ENCODE measurements around the gene KCNK5. TPM values are rescaled to one million over a fixed set of nuclear protein-coding genes. Genes with fewer than 3 reads are reported as not detected.

KCNK5 gene
- polyA plus RNA-seq, 2 of the 4 experiments (the other 2 are of a cell fraction), result 1.5 to 2.3 TPM

DNA sequence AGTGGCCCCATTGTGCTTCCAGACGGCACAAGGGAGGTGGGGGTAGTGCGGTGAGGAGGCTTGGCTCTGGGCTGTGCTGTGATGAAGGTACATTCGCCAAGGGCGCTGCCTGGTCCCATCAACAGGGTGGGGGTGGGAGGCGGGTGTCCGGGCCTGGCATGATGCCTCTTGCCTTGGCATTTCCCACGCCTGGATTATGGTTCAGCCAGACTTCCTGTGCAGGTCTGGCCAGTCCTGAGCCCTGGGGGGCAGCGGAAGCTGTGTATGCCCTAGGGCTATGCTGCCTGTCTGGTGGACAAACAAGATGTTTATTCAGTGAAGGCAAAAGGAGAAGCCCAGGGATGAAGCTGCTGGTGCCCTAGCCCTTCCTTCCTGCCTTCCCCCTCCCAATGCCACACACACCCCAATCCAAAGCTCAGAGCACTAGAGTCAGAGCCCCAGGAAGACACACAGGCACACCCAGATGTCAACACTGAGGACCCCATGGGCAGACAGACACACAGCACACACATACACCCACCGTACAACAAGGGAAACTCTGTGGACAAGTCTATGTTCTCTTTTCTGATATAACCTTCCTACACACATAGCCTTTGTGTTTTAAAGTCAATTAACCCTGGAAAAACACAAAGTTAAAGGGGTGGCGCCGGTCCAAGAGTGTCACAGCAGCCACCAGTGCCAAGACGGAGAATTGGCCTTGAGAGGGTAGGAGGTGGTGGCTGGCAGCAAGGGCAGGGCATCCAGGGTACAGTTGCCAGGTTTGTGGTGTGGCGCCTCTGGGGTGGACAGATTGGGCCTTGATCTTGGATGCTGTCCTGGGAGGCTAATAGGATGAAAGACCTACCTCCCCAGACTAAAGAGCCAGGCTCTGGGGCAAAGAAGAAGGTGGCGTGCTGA lies 59.6 kb downstream of the KCNK5 start (continued):
- TF ChIP-seq, protein P1, sequence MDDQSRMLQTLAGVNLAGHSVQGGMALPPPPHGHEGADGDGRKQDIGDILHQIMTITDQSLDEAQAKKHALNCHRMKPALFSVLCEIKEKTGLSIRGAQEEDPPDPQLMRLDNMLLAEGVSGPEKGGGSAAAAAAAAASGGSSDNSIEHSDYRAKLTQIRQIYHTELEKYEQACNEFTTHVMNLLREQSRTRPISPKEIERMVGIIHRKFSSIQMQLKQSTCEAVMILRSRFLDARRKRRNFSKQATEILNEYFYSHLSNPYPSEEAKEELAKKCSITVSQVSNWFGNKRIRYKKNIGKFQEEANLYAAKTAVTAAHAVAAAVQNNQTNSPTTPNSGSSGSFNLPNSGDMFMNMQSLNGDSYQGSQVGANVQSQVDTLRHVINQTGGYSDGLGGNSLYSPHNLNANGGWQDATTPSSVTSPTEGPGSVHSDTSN (IDR thresholded peaks at IDR 0.05), result no peak
- TF ChIP-seq, protein P2, sequence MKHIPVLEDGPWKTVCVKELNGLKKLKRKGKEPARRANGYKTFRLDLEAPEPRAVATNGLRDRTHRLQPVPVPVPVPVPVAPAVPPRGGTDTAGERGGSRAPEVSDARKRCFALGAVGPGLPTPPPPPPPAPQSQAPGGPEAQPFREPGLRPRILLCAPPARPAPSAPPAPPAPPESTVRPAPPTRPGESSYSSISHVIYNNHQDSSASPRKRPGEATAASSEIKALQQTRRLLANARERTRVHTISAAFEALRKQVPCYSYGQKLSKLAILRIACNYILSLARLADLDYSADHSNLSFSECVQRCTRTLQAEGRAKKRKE (CRISPR knock-in tag; IDR thresholded peaks at IDR 0.05; ENCODE audit: low read depth), result no peak
- no peak for TF ChIP-seq EHF (CRISPR knock-in tag; IDR thresholded peaks at IDR 0.05)

DNA sequence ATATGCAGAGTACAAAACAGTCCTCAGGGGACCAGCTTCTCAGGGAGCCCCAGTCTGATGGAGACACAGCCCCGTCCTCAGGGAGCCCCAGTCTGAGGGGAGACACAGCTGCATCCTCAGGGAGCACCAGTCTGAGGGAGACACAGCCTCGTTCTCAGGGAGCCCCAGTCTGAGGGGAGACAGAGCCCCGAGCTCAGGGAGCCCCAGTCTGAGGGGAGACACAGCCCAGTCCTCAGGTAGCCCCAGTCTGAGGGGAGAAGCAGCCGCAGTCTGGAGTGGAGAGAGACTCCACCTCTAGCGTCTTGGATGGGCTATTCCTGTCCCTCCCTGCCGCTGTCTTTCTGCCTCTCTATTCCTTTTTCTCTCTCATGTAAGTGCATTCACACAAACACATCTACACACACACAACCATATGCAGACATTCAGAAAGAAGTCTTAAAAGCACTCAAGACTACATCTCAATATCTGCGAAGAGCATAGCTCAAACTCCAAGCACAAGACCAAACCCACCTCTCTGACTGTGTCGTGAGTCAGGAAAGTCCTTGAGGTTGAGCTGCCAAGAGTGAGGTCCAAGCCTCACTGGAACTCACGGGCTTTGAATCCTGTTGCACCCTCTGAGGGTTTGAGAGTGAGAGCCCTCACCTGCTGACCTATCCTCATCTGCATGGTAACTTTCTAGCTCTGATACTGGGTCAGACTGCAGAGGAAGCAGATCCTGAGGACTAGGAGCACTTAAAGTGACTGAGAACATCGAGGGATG lies 61.2 kb downstream of the KCNK5 start:
- FAIRE-seq (no peak), ATAC-seq (no peak), DNase-seq (ENCODE audit: low read depth in 1 of 2, low spot score in 1 of 2) (no peak)
- TF ChIP-seq RCOR1 (IDR thresholded peaks at IDR 0.05; ENCODE audit: low read depth, low read length) (no peak), POLR2A (IDR thresholded peaks at IDR 0.05; ENCODE audit: low read length) (no peak), ZSCAN20 (CRISPR knock-in tag; IDR thresholded peaks at IDR 0.05) (no peak), RAD21 (conservative IDR thresholded peaks at IDR 0.05 in 1 of 2, IDR thresholded peaks at IDR 0.05 in 1 of 2) (no peak), CHD4 (IDR thresholded peaks at IDR 0.05; ENCODE audit: borderline replicate concordance) (no peak), FOSB (CRISPR knock-in tag; IDR thresholded peaks at IDR 0.05) (no peak), HDAC2 (IDR thresholded peaks at IDR 0.05) (no peak), FOXS1 (CRISPR knock-in tag; IDR thresholded peaks at IDR 0.05) (no peak), JUNB (IDR thresholded peaks at IDR 0.05) (no peak), TFCP2L1 (CRISPR knock-in tag; IDR thresholded peaks at IDR 0.05) (no peak), HOXA7 (CRISPR knock-in tag; IDR thresholded peaks at IDR 0.05) (no peak)
- TF ChIP-seq, protein P1 (IDR thresholded peaks at IDR 0.05), result no peak
- TF ChIP-seq, protein P3, sequence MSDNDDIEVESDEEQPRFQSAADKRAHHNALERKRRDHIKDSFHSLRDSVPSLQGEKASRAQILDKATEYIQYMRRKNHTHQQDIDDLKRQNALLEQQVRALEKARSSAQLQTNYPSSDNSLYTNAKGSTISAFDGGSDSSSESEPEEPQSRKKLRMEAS (IDR thresholded peaks at IDR 0.05), result no peak
- TF ChIP-seq, protein P4, sequence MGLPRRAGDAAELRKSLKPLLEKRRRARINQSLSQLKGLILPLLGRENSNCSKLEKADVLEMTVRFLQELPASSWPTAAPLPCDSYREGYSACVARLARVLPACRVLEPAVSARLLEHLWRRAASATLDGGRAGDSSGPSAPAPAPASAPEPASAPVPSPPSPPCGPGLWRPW (IDR thresholded peaks at IDR 0.05), result no peak
- TF ChIP-seq, protein P5, sequence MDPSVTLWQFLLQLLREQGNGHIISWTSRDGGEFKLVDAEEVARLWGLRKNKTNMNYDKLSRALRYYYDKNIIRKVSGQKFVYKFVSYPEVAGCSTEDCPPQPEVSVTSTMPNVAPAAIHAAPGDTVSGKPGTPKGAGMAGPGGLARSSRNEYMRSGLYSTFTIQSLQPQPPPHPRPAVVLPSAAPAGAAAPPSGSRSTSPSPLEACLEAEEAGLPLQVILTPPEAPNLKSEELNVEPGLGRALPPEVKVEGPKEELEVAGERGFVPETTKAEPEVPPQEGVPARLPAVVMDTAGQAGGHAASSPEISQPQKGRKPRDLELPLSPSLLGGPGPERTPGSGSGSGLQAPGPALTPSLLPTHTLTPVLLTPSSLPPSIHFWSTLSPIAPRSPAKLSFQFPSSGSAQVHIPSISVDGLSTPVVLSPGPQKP (IDR thresholded peaks at IDR 0.05; ENCODE audit: low read depth, low read length), result no peak
- Histone ChIP-seq H3K9me3 (peaks cover 15% of the 10 kb centered on the region; the same call in 2 of the 3 replicates), H3K27ac (no peak overlapping the region), H3K4me3 (no peak overlapping the region), H3K4me1 (peaks cover 9% of the 10 kb centered on the region; the same call in 2 of the 3 replicates), H3K4me2 (no peak overlapping the region)
- WGBS (ENCODE audit: missing lambda C conversion rate), result 69% methylated on average over 7 of the region's 10 CpGs
- POLR2A ChIA-PET, result no interaction called here
- CTCF ChIA-PET, result interaction anchor here (1.0 to 9.5 kb wide), 10 partner anchors 11 to 296 kb away, joined by 3 to 171 read pairs (median 3); partner anchors contain the start of gene KCNK17
